Measurements from ENCODE around the gene CDKN2AIPNL. TPM values are rescaled to one million over a fixed set of nuclear protein-coding genes. Genes with fewer than 3 reads are reported as not detected.

Gene CDKN2AIPNL
- total and polyA plus RNA-seq, 2 of the 8 experiments (the other 6 are each of a cell fraction or from before 2014, with no cell fraction given): 40.0 to 56.3 TPM

- Histone ChIP-seq H3K56ac (replicated peaks; ENCODE audit: insufficient read length, low read depth, low read length) (no peak overlapping the region), H2BK120ac (replicated peaks; ENCODE audit: low read depth, low read length) (no peak overlapping the region), H3K18ac (ENCODE audit: extremely low read depth, low read length) (peak overlapping the region; percentile 81; the same call in 1 of the 2 replicates), H3K23ac (ENCODE audit: insufficient read length) (no peak overlapping the region), H3K79me2 (ENCODE audit: control insufficient read depth in 1 of 2, insufficient read depth in 2 of 2, low read length in 2 of 2) (peaks cover 10 to 26% of the 10 kb centered on the region in 2 experiments), H3K36me3 (ENCODE audit: control insufficient read depth in 2 of 4, insufficient read depth in 4 of 4, low read length in 3 of 4) (peaks cover 3 to 16% (median 5%) of the 10 kb centered on the region in 4 experiments; a peak in 5 of 8 replicates), H4K20me1 (replicated peaks in 1 of 2; ENCODE audit: control insufficient read depth in 1 of 2, insufficient read depth in 2 of 2, low read length in 2 of 2) (no peaks in the 10 kb centered on the region), H4K91ac (replicated peaks; ENCODE audit: insufficient read length, low read length) (no peak overlapping the region), H2AK5ac (ENCODE audit: low read depth, low read length) (no peak overlapping the region), H2BK20ac (ENCODE audit: low read length) (no peak overlapping the region), H4K5ac (ENCODE audit: insufficient read length, low read depth, low read length) (peak overlapping the region; percentile 42), H3K14ac (ENCODE audit: insufficient read length) (no peak overlapping the region), H2AFZ (ENCODE audit: low read length) (no peak overlapping the region), H3K9ac (replicated peaks in 1 of 4; ENCODE audit: extremely low read depth in 1 of 4, low read depth in 3 of 4, low read length in 3 of 4) (peak overlapping the region; percentile 57 to 88 (median 76); a peak in 6 of 7 replicates), H3K9me3 (ENCODE audit: insufficient read depth in 2 of 2, low read depth in 1 of 2, low read length in 1 of 2) (no peaks in the 10 kb centered on the region), H3K27me3 (replicated peaks in 1 of 4; ENCODE audit: control insufficient read depth in 3 of 4, extremely low read depth in 1 of 4, insufficient read depth in 3 of 4, low read length in 3 of 4) (no peaks in the 10 kb centered on the region), H3K4me2 (ENCODE audit: insufficient read depth in 1 of 2, low read depth in 2 of 2, low read length in 2 of 2) (peak overlapping the region; percentile 83 to 84), H3K23me2 (ENCODE audit: low read depth, low read length) (peaks cover 5% of the 10 kb centered on the region; the same call in 1 of the 2 replicates), H3K4me1 (replicated peaks in 1 of 4; ENCODE audit: control insufficient read depth in 3 of 4, insufficient read depth in 4 of 4, low read length in 3 of 4) (peaks cover 5 to 10% (median 8%) of the 10 kb centered on the region in 4 experiments), H4K8ac (ENCODE audit: extremely low read depth, insufficient read depth, low read length) (no peak overlapping the region), H2BK15ac (ENCODE audit: low read length) (no peak overlapping the region), H3K27ac (ENCODE audit: low read depth, low read length) (peak overlapping the region; percentile 73; the same call in 1 of the 2 replicates), H2BK5ac (ENCODE audit: low read depth, low read length) (peak overlapping the region; percentile 66; the same call in 1 of the 2 replicates), H3K4ac (replicated peaks; ENCODE audit: insufficient read length, low read depth, low read length) (no peak overlapping the region), H2BK12ac (ENCODE audit: low read depth, low read length) (no peak overlapping the region), H3K4me3 (ENCODE audit: extremely low read depth in 1 of 4, insufficient read depth in 2 of 4, low read depth in 3 of 4, low read length in 4 of 4) (peak overlapping the region; percentile 75 to 97 (median 86)), H3K79me1 (ENCODE audit: low read depth, low read length) (peaks cover 5% of the 10 kb centered on the region)
- 14% methylated on average over 9 of the region's 9 CpGs; no CpG with 5 or more reads in 1 of the 2 experiments for WGBS, 2 experiments (ENCODE audit: extremely low coverage in 1 of 2, insufficient coverage in 1 of 2, insufficient read length in 1 of 2, insufficient replicate concordance in 2 of 2, low coverage in 1 of 2, low lambda C conversion rate in 2 of 2, missing lambda C conversion rate in 1 of 2)
- no peak for DNase-seq (ENCODE audit: low read depth in 1 of 2, low spot score in 2 of 2)
- POLR2A ChIA-PET (ENCODE audit: partially characterized antibody): interaction anchor here (0.7 to 2.8 kb wide), 35 partner anchors 10 to 185 kb away, joined by 3 to 22 read pairs (median 4); partner anchors contain the start of genes CDKL3, JADE2, PPP2CA and UBE2B
- no peak for FAIRE-seq
- TF ChIP-seq KDM1A (IDR thresholded peaks at IDR 0.05; ENCODE audit: borderline replicate concordance, low read length) (peak; percentile 9; the same call in 1 of the 2 replicates), RBBP5 (IDR thresholded peaks at IDR 0.05; ENCODE audit: borderline replicate concordance, low read depth, low read length) (no peak), POLR2AphosphoS5 (IDR thresholded peaks at IDR 0.05; ENCODE audit: low read depth, low read length) (no peak), EP300 (IDR thresholded peaks at IDR 0.05; ENCODE audit: borderline replicate concordance in 1 of 2, low read depth in 2 of 2, low read length in 2 of 2) (no peak), USF2 (IDR thresholded peaks at IDR 0.05; ENCODE audit: low read length) (no peak), SUZ12 (IDR thresholded peaks at IDR 0.05; ENCODE audit: low read length) (no peak), BACH1 (IDR thresholded peaks at IDR 0.05; ENCODE audit: low read length) (no peak)
- CTCF ChIA-PET (ENCODE audit: partially characterized antibody): interaction anchor here (0.7 to 7.0 kb wide), 53 partner anchors 9 to 413 kb away, joined by 3 to 91 read pairs (median 5); partner anchors contain the start of genes JADE2, SEC24A and UBE2B
These were observed 494 bp downstream of the CDKN2AIPNL start for GRCh38 chr5:134411228-134411545.
